ENCODE measurements around the gene ACTR1A. TPM values are rescaled to one million over a fixed set of nuclear protein-coding genes. Genes with fewer than 3 reads are reported as not detected.

The ACTR1A gene
- total and polyA plus RNA-seq, 9 of the 15 experiments (the other 6 are each of a cell fraction or from before 2014, with no cell fraction given) = 36.3 to 77.2 (median 49.6) TPM

- TF ChIP-seq RREB1 (CRISPR knock-in tag; IDR thresholded peaks at IDR 0.05) (no peak), CTBP1 (IDR thresholded peaks at IDR 0.05; ENCODE audit: borderline replicate concordance) (peak; percentile 41; the same call in 1 of the 2 replicates), ZNF318 (IDR thresholded peaks at IDR 0.05; ENCODE audit: borderline replicate concordance in 1 of 2, low read depth in 1 of 2) (no peak), YY1 (IDR thresholded peaks at IDR 0.05; ENCODE audit: borderline replicate concordance in 1 of 3, control insufficient read depth in 1 of 3, extremely low read depth in 1 of 3, insufficient read depth in 3 of 3, insufficient read length in 1 of 3, insufficient replicate concordance in 2 of 3, low read depth in 1 of 3, low read length in 2 of 3) (peak in 2 of 3 experiments; percentile 5 to 25), ZNF780A (CRISPR knock-in tag; IDR thresholded peaks at IDR 0.05) (no peak), ZNF589 (CRISPR knock-in tag; IDR thresholded peaks at IDR 0.05; ENCODE audit: low read depth) (peak; percentile 65), RHOXF2B (CRISPR knock-in tag; conservative IDR thresholded peaks at IDR 0.05) (no peak), TCF7 (IDR thresholded peaks at IDR 0.05; ENCODE audit: borderline replicate concordance) (peak; percentile 80; the same call in 1 of the 2 replicates), BRCA1 (IDR thresholded peaks at IDR 0.05) (no peak), BRCA1 (CRISPR knock-in tag; IDR thresholded peaks at IDR 0.05) (no peak), KDM5B (IDR thresholded peaks at IDR 0.05; ENCODE audit: insufficient replicate concordance, low read depth, low read length) (peak; percentile 40)
Measured at GRCh38 chr10:102502337-102503151, at the start of gene ACTR1A (continued).
